ENCODE data around the gene KRTAP5-3. TPM values are rescaled to one million over a fixed set of nuclear protein-coding genes. Genes with fewer than 3 reads are reported as not detected.
"Not testable (repeated sequence)": the region's sequence is repeated elsewhere in the genome, so short reads cannot be mapped to it uniquely, and the experiment has no call there.

The KRTAP5-3 gene
- total and polyA plus RNA-seq, 3 experiments from 2014 or later, result not detected

- peaks cover 0 to 1% of the 10 kb centered on the region in 2 donors for H3K27me3 Mint-ChIP-seq
- CTCF ChIA-PET, result interaction anchor here (1.4 kb wide), 1 partner anchor 35 kb away, joined by 6 read pairs; no protein-coding TSS in a partner anchor
Measured at GRCh38 chr11:1581976-1582375, 26.3 kb downstream of the KRTAP5-3 start.

GRCh38 chr11:1576825-1577224 lies 31.4 kb downstream of the KRTAP5-3 start:
- Mint-ChIP-seq H3K27ac (peak overlapping the region in 1 of 8 donors; percentile 36), H3K27me3 (no peaks in the 10 kb centered on the region), H3K36me3 (peaks cover 0 to 5% (median 3%) of the 10 kb centered on the region in 3 donors), H3K4me1 (peaks cover 0 to 12% (median 4%) of the 10 kb centered on the region in 3 donors), H3K9me3 (peaks cover 0 to 7% (median 3%) of the 10 kb centered on the region in 5 donors), H3K4me3 (peak overlapping the region in 4 of 7 donors; percentile 7 to 71 (median 60))
- Histone ChIP-seq H3K4me1 (ENCODE audit: insufficient read depth, low read length) (peaks cover 8% of the 10 kb centered on the region), H3K4me3 (ENCODE audit: low read length) (no peak overlapping the region), H3K27ac (ENCODE audit: low read depth, low read length) (no peak overlapping the region), H3K9me3 (ENCODE audit: low read length) (no peaks in the 10 kb centered on the region), H3K27me3 (ENCODE audit: insufficient read depth, low read length, poor library complexity, severe bottlenecking) (peaks cover 4% of the 10 kb centered on the region), H3K36me3 (ENCODE audit: insufficient read depth, low read length) (no peaks in the 10 kb centered on the region)
- ChIA-PET POLR2A (no interaction called here), CTCF (interaction anchor here (0.7 to 13.9 kb wide), 5 partner anchors 10 to 61 kb away, joined by 3 to 152 read pairs (median 4); no protein-coding TSS in a partner anchor)
- DNase-seq, result no peak

More at GRCh38 chr11:1581976-1582375, 26.3 kb downstream of the KRTAP5-3 start:
- Mint-ChIP-seq H3K9me3 (peaks cover 0 to 7% (median 3%) of the 10 kb centered on the region in 5 donors), H3K4me1 (peaks cover 13 to 21% (median 19%) of the 10 kb centered on the region in 3 donors), H3K27ac (peak overlapping the region in 1 of 8 donors; percentile 13), H3K36me3 (peaks cover 0 to 5% (median 3%) of the 10 kb centered on the region in 3 donors), H3K4me3 (no peak overlapping the region)
- no peak overlapping the region for H3K4me3 ChIP-seq (ENCODE audit: low read length)
- H3K27me3 ChIP-seq (ENCODE audit: insufficient read depth, low read length, poor library complexity, severe bottlenecking), result peaks cover 5% of the 10 kb centered on the region
- H3K27ac ChIP-seq (ENCODE audit: low read depth, low read length), result no peak overlapping the region
- DNase-seq, result no peak
- POLR2A ChIA-PET, result no interaction called here
- H3K4me1 ChIP-seq (ENCODE audit: insufficient read depth, low read length), result peaks cover 9% of the 10 kb centered on the region
- H3K36me3 ChIP-seq (ENCODE audit: insufficient read depth, low read length), result no peaks in the 10 kb centered on the region
- no peaks in the 10 kb centered on the region for H3K9me3 ChIP-seq (ENCODE audit: low read length)

- DNase-seq; H3K27me3 ChIP-seq (ENCODE audit: insufficient read depth, low read length, poor library complexity, severe bottlenecking); H3K36me3 Mint-ChIP-seq; H3K27ac ChIP-seq (ENCODE audit: low read depth, low read length); H3K9me3 Mint-ChIP-seq; H3K9me3 ChIP-seq (ENCODE audit: low read length); H3K4me3 ChIP-seq (ENCODE audit: low read length); H3K36me3 ChIP-seq (ENCODE audit: insufficient read depth, low read length); H3K27me3 Mint-ChIP-seq: not testable (repeated sequence)
- peaks cover 0 to 15% (median 6%) of the 10 kb centered on the region in 3 donors for H3K4me1 Mint-ChIP-seq
- peak overlapping the region; percentile 12 to 84 (median 63) for H3K4me3 Mint-ChIP-seq
- ChIA-PET POLR2A (interaction anchor here (0.7 kb wide), 1 partner anchor 111 kb away, joined by 3 read pairs; no protein-coding TSS in a partner anchor), CTCF (interaction anchor here (1.1 to 13.9 kb wide), 10 partner anchors 12 to 375 kb away, joined by 3 to 152 read pairs (median 4); partner anchors contain the start of genes KRTAP5-3 and TOLLIP)
- peak overlapping the region in 3 of 8 donors; percentile 42 to 95 (median 43) for H3K27ac Mint-ChIP-seq
- peaks cover 14% of the 10 kb centered on the region for H3K4me1 ChIP-seq (ENCODE audit: insufficient read depth, low read length)
Measured at GRCh38 chr11:1575756-1576155, 32.5 kb downstream of the KRTAP5-3 start.

GRCh38 chr11:1574933-1575242 lies 33.4 kb downstream of the KRTAP5-3 start:
- DNase-seq, result no peak
- ChIA-PET POLR2A (interaction anchor here (0.8 to 1.2 kb wide), 3 partner anchors 10 to 20 kb away, joined by 5 to 6 read pairs (median 5); partner anchors contain the start of gene KRTAP5-1), CTCF (interaction anchor here (0.5 to 13.9 kb wide), 26 partner anchors 9 to 375 kb away, joined by 3 to 152 read pairs (median 4); partner anchors contain the start of genes KRTAP5-1, KRTAP5-3 and TOLLIP)
- peaks cover 0 to 5% (median 3%) of the 10 kb centered on the region in 3 donors for H3K36me3 Mint-ChIP-seq
- H3K9me3 ChIP-seq (ENCODE audit: low read length), result no peaks in the 10 kb centered on the region
- peaks cover 0 to 24% (median 8%) of the 10 kb centered on the region in 3 donors for H3K4me1 Mint-ChIP-seq
- no peak overlapping the region for H3K4me3 ChIP-seq (ENCODE audit: low read length)
- no peaks in the 10 kb centered on the region for H3K36me3 ChIP-seq (ENCODE audit: insufficient read depth, low read length)
- H3K27me3 ChIP-seq (ENCODE audit: insufficient read depth, low read length, poor library complexity, severe bottlenecking), result peaks cover 4% of the 10 kb centered on the region
- H3K27me3 Mint-ChIP-seq, result no peaks in the 10 kb centered on the region
- H3K27ac ChIP-seq (ENCODE audit: low read depth, low read length), result no peak overlapping the region
- peaks cover 23% of the 10 kb centered on the region for H3K4me1 ChIP-seq (ENCODE audit: insufficient read depth, low read length)
- H3K9me3 Mint-ChIP-seq, result peaks cover 0 to 7% (median 3%) of the 10 kb centered on the region in 5 donors
- H3K4me3 Mint-ChIP-seq, result peak overlapping the region; percentile 49 to 86 (median 64)
- peak overlapping the region in 5 of 8 donors; percentile 12 to 95 (median 29) for H3K27ac Mint-ChIP-seq

- ChIA-PET CTCF (interaction anchor here (0.5 to 13.9 kb wide), 29 partner anchors 9 to 371 kb away, joined by 3 to 152 read pairs (median 4); partner anchors contain the start of genes KRTAP5-1, KRTAP5-3 and TOLLIP), POLR2A (interaction anchor here (0.8 to 1.3 kb wide), 4 partner anchors 11 to 21 kb away, joined by 5 to 7 read pairs (median 6); partner anchors contain the start of gene KRTAP5-1)
- Mint-ChIP-seq H3K27me3 (no peaks in the 10 kb centered on the region), H3K9me3 (peaks cover 0 to 7% (median 3%) of the 10 kb centered on the region in 5 donors), H3K4me1 (peaks cover 4 to 29% (median 11%) of the 10 kb centered on the region in 3 donors), H3K27ac (peak overlapping the region; percentile 87 to 98 (median 94)), H3K36me3 (peaks cover 3 to 5% (median 3%) of the 10 kb centered on the region in 3 donors), H3K4me3 (peak overlapping the region; percentile 83 to 94 (median 84))
- Histone ChIP-seq H3K27ac (ENCODE audit: low read depth, low read length) (peak overlapping the region; percentile 76), H3K4me1 (ENCODE audit: insufficient read depth, low read length) (peaks cover 28% of the 10 kb centered on the region), H3K36me3 (ENCODE audit: insufficient read depth, low read length) (no peaks in the 10 kb centered on the region), H3K4me3 (ENCODE audit: low read length) (peak overlapping the region; percentile 59), H3K9me3 (ENCODE audit: low read length) (no peaks in the 10 kb centered on the region), H3K27me3 (ENCODE audit: insufficient read depth, low read length, poor library complexity, severe bottlenecking) (peaks cover 4% of the 10 kb centered on the region)
- peak; percentile 55 to 78 (median 64) for DNase-seq
Measured at GRCh38 chr11:1574238-1574932, 33.9 kb downstream of the KRTAP5-3 start.

GRCh38 chr11:1573903-1574237 lies 34.4 kb downstream of the KRTAP5-3 start:
- peaks cover 3 to 5% (median 3%) of the 10 kb centered on the region in 3 donors for H3K36me3 Mint-ChIP-seq
- DNase-seq, result no peak
- POLR2A ChIA-PET, result interaction anchor here (0.6 to 1.3 kb wide), 3 partner anchors 14 to 265 kb away, joined by 3 to 7 read pairs (median 3); no protein-coding TSS in a partner anchor
- no peaks in the 10 kb centered on the region for H3K27me3 Mint-ChIP-seq
- Histone ChIP-seq H3K4me3 (ENCODE audit: low read length) (peak overlapping the region; percentile 59), H3K27me3 (ENCODE audit: insufficient read depth, low read length, poor library complexity, severe bottlenecking) (peaks cover 4% of the 10 kb centered on the region), H3K27ac (ENCODE audit: low read depth, low read length) (peak overlapping the region; percentile 76), H3K9me3 (ENCODE audit: low read length) (no peaks in the 10 kb centered on the region), H3K36me3 (ENCODE audit: insufficient read depth, low read length) (no peaks in the 10 kb centered on the region), H3K4me1 (ENCODE audit: insufficient read depth, low read length) (peaks cover 30% of the 10 kb centered on the region)
- peak overlapping the region; percentile 87 to 99 (median 94) for H3K27ac Mint-ChIP-seq
- peaks cover 8 to 34% (median 14%) of the 10 kb centered on the region in 3 donors for H3K4me1 Mint-ChIP-seq
- CTCF ChIA-PET, result interaction anchor here (0.9 to 13.9 kb wide), 16 partner anchors 8 to 371 kb away, joined by 3 to 152 read pairs (median 4); partner anchors contain the start of gene KRTAP5-1
- H3K9me3 Mint-ChIP-seq, result peaks cover 0 to 6% (median 3%) of the 10 kb centered on the region in 5 donors
- peak overlapping the region; percentile 83 to 94 (median 84) for H3K4me3 Mint-ChIP-seq

GRCh38 chr11:1573077-1573902 lies 35.0 kb downstream of the KRTAP5-3 start:
- Histone ChIP-seq H3K4me3 (ENCODE audit: low read length) (peak overlapping the region; percentile 59), H3K36me3 (ENCODE audit: insufficient read depth, low read length) (no peaks in the 10 kb centered on the region), H3K27ac (ENCODE audit: low read depth, low read length) (peak overlapping the region; percentile 76), H3K27me3 (ENCODE audit: insufficient read depth, low read length, poor library complexity, severe bottlenecking) (peaks cover 4% of the 10 kb centered on the region), H3K9me3 (ENCODE audit: low read length) (no peaks in the 10 kb centered on the region), H3K4me1 (ENCODE audit: insufficient read depth, low read length) (peaks cover 35% of the 10 kb centered on the region)
- Mint-ChIP-seq H3K27me3 (no peaks in the 10 kb centered on the region), H3K4me1 (peaks cover 14 to 39% (median 19%) of the 10 kb centered on the region in 3 donors), H3K4me3 (peak overlapping the region; percentile 83 to 94 (median 84)), H3K27ac (peak overlapping the region; percentile 87 to 99 (median 94)), H3K9me3 (peaks cover 0 to 1% (median 0%) of the 10 kb centered on the region in 5 donors), H3K36me3 (peaks cover 3% of the 10 kb centered on the region in 3 donors)
- ChIA-PET POLR2A (interaction anchor here (0.6 to 1.3 kb wide), 5 partner anchors 12 to 264 kb away, joined by 3 to 7 read pairs (median 3); partner anchors contain the start of gene KRTAP5-1), CTCF (interaction anchor here (0.9 to 13.9 kb wide), 12 partner anchors 7 to 370 kb away, joined by 3 to 152 read pairs (median 4); no protein-coding TSS in a partner anchor)
- peak; percentile 38 to 73 (median 44) for DNase-seq
